Islet precursor cell (in vitro differentiated cells): Measurements from ENCODE around the gene NDUFAF5.
A peak's percentile ranks its signal among the peaks of the same experiment; 100 is the strongest.

ENCODE experiments used
- DNase-seq: peaks from one replicate; pipeline ENCODE4 v3.0.0-alpha.2; 2018

NDUFAF5 gene

GRCh38 chr20:13778827-13779226, 6.0 kb upstream of the NDUFAF5 start:
- DNase-seq = no peak

- no peak for DNase-seq
Observed at GRCh38 chr20:13783528-13783927, 1.3 kb upstream of the NDUFAF5 start.

GRCh38 chr20:13784271-13784892, 446 bp upstream of the NDUFAF5 start:
- DNase-seq = no peak

- DNase-seq = no peak
Observed at GRCh38 chr20:13786143-13786828, 1.5 kb downstream of the NDUFAF5 start.

- peak; percentile 74 for DNase-seq
Observed at GRCh38 chr20:13788167-13788834, 3.5 kb downstream of the NDUFAF5 start.

GRCh38 chr20:13790708-13791107, 5.9 kb downstream of the NDUFAF5 start:
- no peak for DNase-seq

GRCh38 chr20:13791540-13792459, 7.0 kb downstream of the NDUFAF5 start:
- no peak for DNase-seq

GRCh38 chr20:13793001-13793400, 8.2 kb downstream of the NDUFAF5 start:
- no peak for DNase-seq

GRCh38 chr20:13794667-13795066, 9.8 kb downstream of the NDUFAF5 start:
- DNase-seq = no peak

- no peak for DNase-seq
Observed at GRCh38 chr20:13799040-13799439, 14.2 kb downstream of the NDUFAF5 start.

GRCh38 chr20:13799974-13800373, 15.1 kb downstream of the NDUFAF5 start:
- no peak for DNase-seq

- DNase-seq = peak; percentile 88
Observed at GRCh38 chr20:13800728-13801134, 15.9 kb downstream of the NDUFAF5 start.

GRCh38 chr20:13809373-13809772, 24.5 kb downstream of the NDUFAF5 start:
- DNase-seq = no peak

GRCh38 chr20:13809855-13810254, 25.0 kb downstream of the NDUFAF5 start:
- no peak for DNase-seq

GRCh38 chr20:13810446-13810845, 25.6 kb downstream of the NDUFAF5 start:
- DNase-seq = no peak

GRCh38 chr20:13813910-13814309, 29.1 kb downstream of the NDUFAF5 start:
- no peak for DNase-seq

GRCh38 chr20:13814672-13815071, 29.8 kb downstream of the NDUFAF5 start:
- DNase-seq = no peak

- DNase-seq = no peak
Observed at GRCh38 chr20:13816757-13817156, 31.9 kb downstream of the NDUFAF5 start.

- no peak for DNase-seq
Observed at GRCh38 chr20:13817342-13817741, 32.5 kb downstream of the NDUFAF5 start.

- no peak for DNase-seq
Observed at GRCh38 chr20:13819885-13820645, 35.2 kb downstream of the NDUFAF5 start.

GRCh38 chr20:13821876-13822275, 37.0 kb downstream of the NDUFAF5 start:
- no peak for DNase-seq

GRCh38 chr20:13822459-13822858, 37.6 kb downstream of the NDUFAF5 start:
- DNase-seq = no peak
